ENCODE data around the gene ERVFRD-1. TPM values are rescaled to one million over a fixed set of nuclear protein-coding genes. Genes with fewer than 3 reads are reported as not detected.

Gene ERVFRD-1
- total and polyA plus RNA-seq, 2 donors (not counting 3 experiments of a cell fraction or from before 2014, with no cell fraction given): not detected

- FAIRE-seq (no peak), DNase-seq (ENCODE audit: low read depth, low spot score) (no peak)
- CTCF ChIA-PET: interaction anchor here (0.6 to 6.0 kb wide), 8 partner anchors 10 to 587 kb away, joined by 3 to 43 read pairs (median 3); no protein-coding TSS in a partner anchor
- no peaks in the 10 kb centered on the region for H3K79me2 ChIP-seq (ENCODE audit: control insufficient read depth, insufficient read depth, low read length)
- H3K27me3 ChIP-seq (ENCODE audit: control insufficient read depth in 2 of 2, insufficient read depth in 2 of 2, low read length in 2 of 2): peaks cover 0 to 3% of the 10 kb centered on the region in 2 experiments
- H3K9me1 ChIP-seq (replicated peaks; ENCODE audit: control insufficient read depth, extremely low read depth, insufficient read depth, low read length): no peaks in the 10 kb centered on the region
- POLR2A ChIA-PET: no interaction called here
- TF ChIP-seq MYC (IDR thresholded peaks at IDR 0.05; ENCODE audit: low read depth, low read length) (no peak), POLR2AphosphoS5 (IDR thresholded peaks at IDR 0.05; ENCODE audit: insufficient read depth, low read depth, low read length) (no peak), POLR2A (IDR thresholded peaks at IDR 0.05; ENCODE audit: low read depth, low read length) (no peak)
- no peak overlapping the region for H3K4me2 ChIP-seq (ENCODE audit: insufficient read depth, low read length)
- H3K9me3 ChIP-seq (replicated peaks; ENCODE audit: control insufficient read depth, insufficient read depth, low read length): no peaks in the 10 kb centered on the region
- no peak overlapping the region for H2AFZ ChIP-seq (ENCODE audit: low read depth, low read length)
- intact Hi-C loops (cut with micrococcal nuclease) (no loop called here), dilution Hi-C loops (cut with MboI; ENCODE audit: extremely low pct_ligation_motif_present, low sequenced_read_pairs) (no loop called here)
- H3K4me3 ChIP-seq (replicated peaks in 1 of 3; ENCODE audit: insufficient read depth in 1 of 3, low read depth in 1 of 3, low read length in 3 of 3): no peak overlapping the region
- no peaks in the 10 kb centered on the region for H3K4me1 ChIP-seq (ENCODE audit: control insufficient read depth, extremely low read depth, insufficient read depth, low read length)
- H3K9ac ChIP-seq (replicated peaks; ENCODE audit: extremely low read depth, insufficient read depth, low read length): no peak overlapping the region
- H3K36me3 ChIP-seq (ENCODE audit: control insufficient read depth in 2 of 2, extremely low read depth in 1 of 2, insufficient read depth in 2 of 2, low read length in 2 of 2): no peaks in the 10 kb centered on the region
- no peak overlapping the region for H3K27ac ChIP-seq (ENCODE audit: insufficient read depth, low read depth, low read length)
- H4K20me1 ChIP-seq (replicated peaks; ENCODE audit: control insufficient read depth, extremely low read depth, insufficient read depth, low read length): no peaks in the 10 kb centered on the region
- BruUV-seq (replicated peaks): no TSS peak
Measured at GRCh38 chr6:11065436-11066202, 45.9 kb downstream of the ERVFRD-1 start.

DNA sequence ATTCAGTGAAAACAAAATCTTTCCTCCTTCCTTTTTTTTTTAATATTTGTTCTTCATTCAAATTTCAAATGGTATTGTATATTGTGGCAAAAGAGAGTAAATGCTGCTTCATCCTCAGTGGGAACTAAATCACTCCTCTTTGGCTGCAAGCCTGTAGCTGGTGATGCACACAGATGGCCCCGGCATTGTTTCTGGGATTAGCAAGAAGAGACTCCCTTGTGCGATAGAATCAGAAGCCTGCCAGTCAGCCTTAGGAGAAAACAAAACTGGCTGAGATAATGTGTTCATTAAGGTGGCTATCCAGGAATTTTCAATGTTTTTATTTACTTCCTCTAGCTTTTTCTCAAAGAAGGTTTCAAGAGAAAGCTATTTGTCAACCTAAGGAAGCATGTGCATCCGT, 46.7 kb downstream of the ERVFRD-1 start:
- POLR2A ChIA-PET: no interaction called here
- CTCF ChIA-PET: interaction anchor here (0.8 to 6.0 kb wide), 7 partner anchors 8 to 586 kb away, joined by 3 to 43 read pairs (median 3); no protein-coding TSS in a partner anchor
- Histone ChIP-seq H3K9ac (replicated peaks; ENCODE audit: extremely low read depth, insufficient read depth, low read length) (no peak overlapping the region), H3K9me1 (replicated peaks; ENCODE audit: control insufficient read depth, extremely low read depth, insufficient read depth, low read length) (no peaks in the 10 kb centered on the region), H3K9me3 (replicated peaks; ENCODE audit: control insufficient read depth, insufficient read depth, low read length) (no peaks in the 10 kb centered on the region), H3K4me3 (replicated peaks in 1 of 3; ENCODE audit: insufficient read depth in 1 of 3, low read depth in 1 of 3, low read length in 3 of 3) (no peak overlapping the region), H4K20me1 (replicated peaks; ENCODE audit: control insufficient read depth, extremely low read depth, insufficient read depth, low read length) (no peaks in the 10 kb centered on the region), H3K27me3 (ENCODE audit: control insufficient read depth in 2 of 2, insufficient read depth in 2 of 2, low read length in 2 of 2) (peaks cover 0 to 3% of the 10 kb centered on the region in 2 experiments), H2AFZ (ENCODE audit: low read depth, low read length) (no peak overlapping the region), H3K27ac (ENCODE audit: insufficient read depth, low read depth, low read length) (no peak overlapping the region), H3K79me2 (ENCODE audit: control insufficient read depth, insufficient read depth, low read length) (no peaks in the 10 kb centered on the region), H3K4me1 (ENCODE audit: control insufficient read depth, extremely low read depth, insufficient read depth, low read length) (no peaks in the 10 kb centered on the region), H3K36me3 (ENCODE audit: control insufficient read depth in 2 of 2, extremely low read depth in 1 of 2, insufficient read depth in 2 of 2, low read length in 2 of 2) (no peaks in the 10 kb centered on the region), H3K4me2 (ENCODE audit: insufficient read depth, low read length) (no peak overlapping the region)
- intact Hi-C loops (cut with micrococcal nuclease) (no loop called here), dilution Hi-C loops (cut with MboI; ENCODE audit: extremely low pct_ligation_motif_present, low sequenced_read_pairs) (no loop called here)
- no TSS peak for BruUV-seq (replicated peaks)
- no peak for TF ChIP-seq POLR2A (IDR thresholded peaks at IDR 0.05; ENCODE audit: low read depth, low read length)
- TF ChIP-seq FOS (IDR thresholded peaks at IDR 0.05; ENCODE audit: borderline replicate concordance, insufficient read depth, low read length): no peak
- no peak for TF ChIP-seq GATA2 (IDR thresholded peaks at IDR 0.05; ENCODE audit: insufficient read depth, insufficient read length, low read depth, low read length)
- TF ChIP-seq, protein P1, sequence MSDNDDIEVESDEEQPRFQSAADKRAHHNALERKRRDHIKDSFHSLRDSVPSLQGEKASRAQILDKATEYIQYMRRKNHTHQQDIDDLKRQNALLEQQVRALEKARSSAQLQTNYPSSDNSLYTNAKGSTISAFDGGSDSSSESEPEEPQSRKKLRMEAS (IDR thresholded peaks at IDR 0.05; ENCODE audit: insufficient read depth, insufficient read length): no peak
- TF ChIP-seq CTCF (IDR thresholded peaks at IDR 0.05; ENCODE audit: extremely low read depth in 1 of 2, insufficient read depth in 1 of 2, low read depth in 1 of 2, low read length in 2 of 2): no peak
- FAIRE-seq: no peak
- DNase-seq (ENCODE audit: low read depth, low spot score): no peak
